Activated CD4-positive, CD25-positive, alpha-beta regulatory T cell treated with anti-CD3 and anti-CD28 coated beads, Interleukin-2, amount 50 U/mL, for 24 hours (primary cell): ENCODE measurements around the gene BCR.
"Not testable (repeated sequence)": the region's sequence is repeated elsewhere in the genome, so short reads cannot be mapped to it uniquely, and the experiment has no call there.

Experiments used
- ATAC-seq, 2 donors: fragments of 150-1000 bp; cut with Tn5 transposase; one replicate each; pipeline ENCODE4 v1.10.0; 2021; ENCODE audit warnings: mild to moderate bottlenecking in 1 of 2, moderate library complexity in 1 of 2

BCR gene

DNA sequence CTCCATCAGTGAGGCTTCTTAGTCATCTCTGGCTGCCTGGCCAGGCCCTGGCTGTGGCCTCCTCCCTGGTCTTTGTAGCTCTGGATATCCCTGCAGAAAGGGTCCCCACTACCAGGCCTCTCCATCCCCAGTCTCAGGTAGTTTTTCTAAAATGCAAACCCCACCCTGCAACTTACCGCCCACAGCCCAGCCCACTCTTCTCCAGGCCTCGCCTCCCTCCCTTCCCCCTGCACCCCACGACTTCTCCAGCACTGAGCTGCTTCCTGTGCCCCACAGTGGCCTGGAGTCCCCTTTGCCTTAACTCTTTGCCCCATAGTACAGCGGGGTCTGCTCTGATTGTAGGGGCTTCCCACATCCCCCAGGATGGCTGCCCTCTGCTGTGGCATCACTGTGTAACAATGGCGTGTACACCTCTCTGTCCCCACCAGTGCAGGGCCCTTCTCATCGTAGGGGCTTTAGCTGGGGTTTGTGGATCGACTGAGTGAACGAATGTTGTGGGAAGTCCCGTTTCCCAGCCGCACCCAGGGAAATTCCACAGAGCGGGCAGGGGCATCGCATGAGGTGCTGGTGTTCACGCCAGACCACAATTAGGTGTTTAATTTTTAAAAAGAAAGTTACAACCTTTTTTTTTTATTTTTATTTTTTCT, 111.6 kb downstream of the BCR start:
- no peak for ATAC-seq

DNA sequence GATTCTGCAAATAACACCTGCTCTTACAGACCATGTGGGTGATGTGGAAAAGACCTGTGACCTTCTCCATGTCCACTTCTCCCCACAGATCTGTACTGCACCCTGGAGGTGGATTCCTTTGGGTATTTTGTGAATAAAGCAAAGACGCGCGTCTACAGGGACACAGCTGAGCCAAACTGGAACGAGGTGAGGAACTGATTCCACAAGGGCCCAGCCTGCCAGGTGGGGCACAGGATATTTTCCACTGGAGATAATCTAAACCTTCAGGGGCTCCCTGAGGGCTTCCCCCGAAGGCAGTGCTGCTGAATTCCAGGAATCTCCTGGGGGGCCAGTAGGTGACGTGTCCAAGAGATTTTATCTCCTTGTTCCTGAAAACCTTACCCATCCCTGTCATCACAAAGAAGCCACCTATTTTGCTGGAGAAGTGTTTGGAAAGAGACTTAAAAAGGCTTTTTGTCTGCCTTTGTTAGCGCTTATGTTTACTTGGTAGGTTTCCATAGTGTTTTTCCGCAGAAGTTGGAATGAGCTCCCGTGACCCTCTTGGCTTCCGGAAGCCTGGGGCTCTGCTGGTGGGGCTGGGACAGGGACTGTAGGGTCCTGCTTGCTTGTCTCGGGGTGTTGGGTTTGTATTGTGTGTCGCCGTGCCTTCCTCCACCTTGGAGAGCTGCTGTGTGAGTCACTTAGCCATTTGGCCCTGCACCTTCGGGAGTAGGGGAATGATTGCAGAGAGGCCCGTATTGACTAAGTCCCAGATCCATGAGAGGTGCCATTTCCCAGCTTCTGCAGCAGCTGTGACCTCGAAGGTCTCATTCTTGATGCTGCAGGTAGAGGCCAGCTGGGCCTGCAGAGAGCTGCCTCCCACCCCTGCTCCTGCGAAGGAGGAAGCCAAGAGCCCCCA, 112.4 kb downstream of the BCR start:
- ATAC-seq = no peak

DNA sequence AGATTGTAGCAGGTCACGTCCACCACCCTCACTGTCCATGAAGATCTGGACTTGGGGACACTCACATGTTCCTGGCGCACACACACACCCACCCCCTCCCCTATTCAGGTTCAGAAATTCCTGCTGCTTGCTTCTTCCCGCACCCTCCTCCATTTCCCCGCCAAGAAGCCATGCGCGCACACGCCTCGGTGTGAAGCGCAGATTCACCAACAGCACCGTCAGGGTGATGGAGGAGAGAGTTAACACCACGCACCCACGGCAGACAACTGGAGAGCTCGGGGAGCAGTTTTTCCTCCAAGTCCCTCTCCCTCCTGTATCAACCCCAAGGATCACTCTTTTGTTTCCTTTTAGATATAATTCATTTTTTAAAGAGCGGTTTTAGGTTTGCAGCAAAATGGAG, 113.4 kb downstream of the BCR start:
- no peak for ATAC-seq

- no peak for ATAC-seq
Observed at GRCh38 chr22:23294221-23294620, 113.9 kb downstream of the BCR start.

DNA sequence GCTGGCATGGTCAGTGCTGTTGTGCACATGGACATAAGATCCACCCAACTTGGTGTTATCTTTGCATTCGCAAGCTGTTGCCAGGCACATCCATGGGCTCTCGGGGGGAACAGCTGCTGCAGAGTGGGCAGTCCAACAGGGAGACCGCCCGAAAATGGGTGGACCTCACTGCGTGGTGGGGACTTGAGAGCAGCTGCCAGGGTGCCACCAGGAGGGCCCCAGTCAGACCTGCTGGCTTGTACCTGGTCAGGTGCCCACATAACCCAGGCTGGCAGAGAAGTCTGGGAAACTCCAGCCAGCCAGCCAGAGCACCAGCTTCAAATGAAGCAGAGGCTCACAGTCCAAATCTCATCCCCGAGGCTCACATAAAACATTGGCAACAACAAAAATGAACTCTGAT, 120.2 kb downstream of the BCR start:
- no peak for ATAC-seq

DNA sequence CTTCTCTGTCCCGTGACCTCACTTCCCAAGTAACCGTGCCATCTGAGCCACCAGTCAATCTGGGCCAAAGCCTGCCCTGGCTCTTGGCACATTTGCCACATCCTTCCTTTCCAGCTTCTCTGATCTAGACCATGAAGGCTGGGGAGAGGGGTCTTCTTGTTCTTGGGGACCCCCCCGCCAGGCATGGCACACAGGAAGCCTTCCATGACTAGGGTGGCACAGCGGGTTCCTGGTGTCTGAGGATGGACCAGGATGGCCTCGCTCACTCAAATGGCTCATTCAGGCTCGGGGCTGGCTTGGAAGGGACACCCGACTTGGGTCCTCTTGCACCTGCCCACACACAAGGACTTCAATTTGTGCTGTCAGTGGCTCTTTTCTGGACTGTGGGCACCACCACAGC, 121.3 kb downstream of the BCR start:
- no peak for ATAC-seq

DNA sequence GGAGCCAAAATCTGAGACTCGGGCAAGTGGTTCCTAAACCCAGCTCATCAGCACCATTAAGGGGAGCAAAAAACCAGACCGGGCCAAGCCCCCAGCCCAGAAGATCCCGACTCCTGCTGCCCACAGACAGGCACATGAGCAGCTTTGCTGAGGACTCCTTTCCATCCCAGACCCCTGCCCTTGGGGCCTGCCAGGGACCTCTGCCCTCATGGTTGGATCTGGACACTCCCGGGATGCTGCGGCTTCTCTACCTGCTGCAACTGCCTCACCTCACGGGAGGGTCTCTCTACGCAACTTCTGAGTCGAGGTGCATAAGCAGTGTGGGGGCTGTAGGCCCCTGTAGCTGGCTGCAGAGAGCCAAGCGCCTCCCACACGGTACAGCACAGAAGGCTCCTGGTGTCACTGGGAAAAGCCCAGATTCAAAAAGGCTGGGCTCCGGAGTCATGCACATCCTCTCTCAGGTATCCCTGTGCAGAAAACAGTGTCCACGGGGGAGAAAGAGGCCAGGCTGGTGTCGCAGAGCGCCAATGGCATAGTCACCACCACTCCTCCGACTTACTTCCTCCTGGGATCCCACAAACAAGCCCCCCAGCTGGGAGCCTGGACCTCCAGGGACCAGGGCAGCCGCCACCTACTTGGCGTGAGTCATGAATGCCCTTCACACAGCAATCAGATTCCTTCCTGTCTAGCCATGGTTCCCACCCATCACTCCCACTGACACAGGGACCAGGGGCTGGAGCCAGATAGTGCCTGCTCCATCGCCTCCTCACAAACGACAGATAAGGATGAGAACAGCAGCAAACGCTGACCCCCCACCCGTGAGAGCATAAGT, 122.1 kb downstream of the BCR start:
- no peak for ATAC-seq

- no peak for ATAC-seq
Observed at GRCh38 chr22:23305321-23305910, 125.1 kb downstream of the BCR start.

DNA sequence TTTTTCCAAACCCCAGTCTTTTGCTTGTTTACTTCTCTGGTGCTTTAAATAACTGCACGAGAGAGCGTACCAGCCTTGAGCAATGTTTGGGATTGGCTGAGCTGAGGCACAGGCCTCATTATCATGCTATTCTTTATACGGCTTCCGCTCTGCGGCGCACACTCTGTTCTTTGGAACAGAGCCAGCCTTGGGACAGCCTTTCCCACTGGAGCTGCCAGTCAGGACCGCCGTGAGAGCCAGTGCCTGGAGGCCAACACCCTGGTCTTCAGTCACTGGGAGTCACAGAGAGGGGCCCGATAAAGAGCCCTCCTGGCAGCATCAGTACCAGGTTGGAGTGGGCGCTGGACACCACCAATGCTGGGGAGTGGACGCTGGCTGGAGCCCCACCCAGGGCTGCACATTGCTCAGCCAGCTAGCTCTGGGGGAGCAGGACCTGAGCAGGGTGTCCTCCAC, 125.6 kb downstream of the BCR start:
- no peak for ATAC-seq

DNA sequence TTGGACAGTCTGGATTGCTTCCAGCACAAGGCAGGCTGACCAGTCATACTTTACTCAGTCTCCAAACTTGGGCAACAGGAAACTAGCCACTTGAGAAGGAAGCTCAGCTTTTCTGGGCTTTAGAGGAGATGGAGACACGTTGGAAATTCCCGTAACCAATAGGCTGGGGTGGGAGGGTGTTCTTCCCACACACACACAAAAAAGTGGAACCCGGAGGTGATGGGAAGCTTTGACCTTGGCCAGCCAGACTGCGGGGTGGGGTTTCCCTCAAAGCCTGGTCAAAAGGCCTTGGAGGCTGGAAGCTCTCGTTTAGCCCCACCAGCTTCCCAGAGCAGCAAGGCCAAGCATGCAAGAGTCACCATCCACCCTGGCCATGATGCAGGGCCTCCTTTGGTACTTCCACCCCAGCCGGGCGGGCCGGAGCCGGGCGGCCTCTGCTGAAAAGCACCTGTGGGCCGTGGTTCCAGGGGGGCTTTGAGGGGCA, 126.2 kb downstream of the BCR start:
- no peak for ATAC-seq

DNA sequence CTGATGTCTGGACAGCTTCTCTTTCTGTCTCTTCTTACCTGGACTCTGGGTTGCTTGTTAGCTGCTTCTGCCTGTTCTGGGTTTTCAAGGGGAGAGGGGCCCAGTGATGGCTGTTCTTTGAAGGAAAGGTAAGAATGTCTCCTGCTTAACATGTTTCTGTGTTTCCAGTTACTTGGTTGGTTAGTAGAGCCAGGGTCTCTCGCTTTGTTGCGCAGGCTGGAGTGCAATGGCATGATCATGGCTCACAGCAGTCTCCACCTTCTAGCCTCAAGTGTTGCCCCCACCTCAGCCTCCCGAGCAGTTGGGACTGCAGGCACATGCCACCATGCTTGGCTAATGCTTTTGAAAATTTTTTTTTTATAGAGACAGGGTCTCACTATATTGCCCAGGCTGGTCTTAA, 126.6 kb downstream of the BCR start:
- ATAC-seq = no peak

- ATAC-seq = not testable (repeated sequence)
Observed at GRCh38 chr22:23307511-23307910, 127.2 kb downstream of the BCR start.

GRCh38 chr22:23309261-23309660, 129.0 kb downstream of the BCR start:
- not testable (repeated sequence) for ATAC-seq

DNA sequence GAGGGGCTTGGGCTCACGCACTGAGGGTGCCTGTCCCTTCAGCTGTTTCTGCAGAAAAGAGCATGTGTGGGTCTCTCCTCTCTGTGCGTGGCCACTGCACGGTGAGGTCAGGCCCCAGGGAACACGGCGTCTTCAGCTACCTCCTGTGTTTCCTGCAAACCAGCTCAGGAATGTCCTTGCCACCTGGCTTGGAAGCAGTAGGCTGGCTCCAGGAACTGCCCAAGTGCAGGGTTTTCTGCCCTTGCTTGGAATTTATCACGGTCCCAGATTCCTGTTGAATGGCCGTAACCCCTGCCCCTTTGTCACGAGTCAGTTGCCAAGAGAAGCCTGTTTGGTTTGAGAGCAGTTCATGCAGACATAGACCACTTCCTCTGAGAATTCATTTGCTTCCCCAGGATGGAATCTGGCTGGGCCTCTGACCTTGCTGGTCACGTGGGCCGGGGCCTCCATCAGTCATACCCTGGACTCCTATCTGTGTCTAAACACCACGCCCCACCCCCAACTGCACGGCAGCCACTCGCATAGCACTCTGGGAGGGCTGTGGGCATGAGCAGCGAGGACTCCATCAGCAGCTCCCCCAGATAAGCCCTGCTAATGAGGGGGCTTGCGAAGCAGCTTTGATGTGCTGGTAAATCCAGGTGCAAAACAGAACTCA, 130.3 kb downstream of the BCR start:
- not testable (repeated sequence) for ATAC-seq

DNA sequence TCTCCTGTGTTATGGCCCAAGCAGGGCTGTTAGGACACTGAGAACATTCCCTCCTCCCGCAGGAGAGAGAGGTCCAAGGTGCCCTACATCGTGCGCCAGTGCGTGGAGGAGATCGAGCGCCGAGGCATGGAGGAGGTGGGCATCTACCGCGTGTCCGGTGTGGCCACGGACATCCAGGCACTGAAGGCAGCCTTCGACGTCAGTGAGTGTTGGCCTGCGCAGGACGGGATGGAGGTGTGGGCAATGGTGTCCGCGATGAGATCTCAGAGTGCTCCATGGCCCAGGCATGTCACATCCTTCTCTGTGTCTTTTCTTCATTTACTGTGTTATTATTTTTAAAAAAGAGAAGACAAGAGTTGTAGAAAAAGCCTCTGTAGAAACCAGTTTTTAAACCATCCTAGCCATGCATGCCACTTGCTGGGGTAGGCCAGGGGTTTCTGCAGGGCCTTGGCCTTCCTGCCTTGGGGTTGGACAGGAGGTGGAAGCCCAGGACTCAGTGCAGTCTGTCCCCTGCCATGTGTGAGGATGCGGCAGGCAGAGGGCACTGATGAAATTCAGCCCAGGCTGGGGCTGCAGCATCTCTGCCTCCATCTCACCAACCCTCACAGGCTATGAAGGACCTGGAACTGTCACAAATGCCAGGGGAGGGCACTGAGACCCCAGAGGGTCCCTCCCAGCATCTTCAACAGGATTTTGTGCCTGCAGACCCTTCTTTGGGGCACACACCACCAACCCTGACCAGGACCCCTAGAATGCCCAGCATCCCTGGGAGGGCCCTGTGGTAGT, 131.5 kb downstream of the BCR start:
- not testable (repeated sequence) for ATAC-seq

DNA sequence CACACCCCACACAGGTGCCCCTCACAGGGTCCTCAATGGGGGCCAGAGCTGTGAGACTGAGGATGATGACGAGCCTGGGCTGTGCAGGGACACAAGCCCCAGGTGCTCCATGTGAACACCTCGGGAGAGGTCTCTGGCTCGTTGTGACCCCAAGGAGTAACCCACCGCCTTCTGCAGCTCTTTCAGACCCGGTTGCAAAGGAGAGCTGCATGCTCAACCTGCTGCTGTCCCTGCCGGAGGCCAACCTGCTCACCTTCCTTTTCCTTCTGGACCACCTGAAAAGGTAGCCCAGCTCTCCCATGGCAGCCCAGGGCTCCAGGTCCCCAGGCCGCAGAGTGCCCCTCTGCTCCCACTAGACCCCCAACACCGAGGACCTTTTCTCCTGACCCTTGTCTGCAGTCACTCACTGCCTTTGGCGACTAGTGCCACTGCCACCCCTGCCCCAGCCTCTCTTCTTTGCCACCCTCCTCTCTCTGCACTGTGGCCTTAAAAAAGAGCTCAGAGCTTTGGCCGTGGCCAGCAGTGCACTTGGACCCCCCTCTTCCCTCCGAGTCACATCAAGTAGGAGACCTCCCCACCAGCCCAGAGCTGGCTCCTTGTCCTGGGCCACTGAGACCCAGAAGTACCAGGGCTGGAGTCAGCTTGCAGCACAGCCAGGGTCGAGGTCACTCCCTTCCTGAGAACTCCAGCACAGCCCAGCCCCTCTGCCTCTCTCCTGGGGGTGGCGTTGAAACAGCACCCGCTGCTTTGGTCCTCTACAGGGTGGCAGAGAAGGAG, 133.7 kb downstream of the BCR start:
- ATAC-seq = no peak

- no peak for ATAC-seq
Observed at GRCh38 chr22:23315341-23315917, 135.1 kb downstream of the BCR start.

GRCh38 chr22:23316596-23316995, 136.3 kb downstream of the BCR start:
- ATAC-seq = not testable (repeated sequence)

DNA sequence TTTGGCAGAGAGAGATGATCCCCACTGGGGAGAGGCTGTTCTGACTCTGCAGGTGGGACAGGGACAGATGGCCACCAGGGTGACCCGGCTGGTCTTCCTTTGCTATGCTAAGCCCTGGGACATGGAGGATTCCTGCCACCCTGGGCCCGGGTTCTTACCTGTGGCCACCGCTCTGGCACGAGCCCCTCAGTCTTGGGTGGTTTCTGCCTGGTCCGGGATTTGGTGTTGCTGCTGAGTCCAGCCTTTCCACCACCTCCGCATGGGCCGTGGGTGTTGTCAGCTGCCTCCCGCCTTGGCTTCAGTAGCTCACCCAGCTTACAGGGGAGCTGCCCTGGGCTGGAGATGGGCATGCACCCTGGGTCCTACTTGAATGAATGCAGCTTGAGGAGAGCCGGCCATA, 138.0 kb downstream of the BCR start:
- not testable (repeated sequence) for ATAC-seq

DNA sequence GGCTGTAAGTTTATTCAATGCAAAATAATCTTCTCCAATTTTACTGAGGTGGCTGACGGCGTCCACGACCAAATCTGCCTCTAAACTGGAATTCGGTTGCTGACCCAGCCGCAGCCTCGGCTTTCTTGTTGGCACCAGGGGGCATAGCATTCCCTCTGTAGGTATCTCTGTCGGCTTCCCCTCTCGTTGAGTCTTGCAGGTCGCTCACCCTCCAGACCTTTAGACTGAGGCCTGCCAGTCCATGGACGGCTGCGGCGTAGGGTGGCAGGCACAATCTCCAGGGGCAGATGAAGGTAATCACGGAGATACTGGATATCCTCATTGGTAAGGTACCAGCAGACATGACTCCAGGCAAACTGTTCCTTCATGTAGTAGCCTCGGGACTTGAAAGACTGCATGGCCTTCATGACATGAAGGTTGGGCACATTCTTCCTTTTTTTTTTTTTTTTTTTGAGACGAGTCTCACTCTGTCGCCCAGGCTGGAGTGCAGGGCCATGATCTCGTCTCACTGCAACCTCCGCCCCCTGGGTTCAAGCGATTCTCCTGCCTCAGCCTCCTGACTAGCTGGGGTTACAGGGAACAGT, 142.3 kb downstream of the BCR start:
- ATAC-seq = not testable (repeated sequence)
